C4-2B (cell line): Measurements from ENCODE around the gene RPH3AL.

Experiments used
- H3K27ac ChIP-seq: fragments of 450-650 bp; 2 replicates; pipeline ENCODE4 v1.5.1; 2017
- ZFX ChIP-seq: fragments of 450-650 bp; IDR thresholded peaks from 2 replicates; pipeline ENCODE4 v1.6.1; 2017
- TF ChIP-seq, protein P1 (sequence below): fragments of 450-650 bp; conservative IDR thresholded peaks from 2 replicates; pipeline ENCODE4 v1.5.1; 2017; ENCODE audit warnings: mild to moderate bottlenecking

Gene RPH3AL

GRCh38 chr17:290121-290521, 62.5 kb downstream of the RPH3AL start:
- no peak overlapping the region for H3K27ac ChIP-seq
- TF ChIP-seq ZFX: no peak
- TF ChIP-seq, protein P1, sequence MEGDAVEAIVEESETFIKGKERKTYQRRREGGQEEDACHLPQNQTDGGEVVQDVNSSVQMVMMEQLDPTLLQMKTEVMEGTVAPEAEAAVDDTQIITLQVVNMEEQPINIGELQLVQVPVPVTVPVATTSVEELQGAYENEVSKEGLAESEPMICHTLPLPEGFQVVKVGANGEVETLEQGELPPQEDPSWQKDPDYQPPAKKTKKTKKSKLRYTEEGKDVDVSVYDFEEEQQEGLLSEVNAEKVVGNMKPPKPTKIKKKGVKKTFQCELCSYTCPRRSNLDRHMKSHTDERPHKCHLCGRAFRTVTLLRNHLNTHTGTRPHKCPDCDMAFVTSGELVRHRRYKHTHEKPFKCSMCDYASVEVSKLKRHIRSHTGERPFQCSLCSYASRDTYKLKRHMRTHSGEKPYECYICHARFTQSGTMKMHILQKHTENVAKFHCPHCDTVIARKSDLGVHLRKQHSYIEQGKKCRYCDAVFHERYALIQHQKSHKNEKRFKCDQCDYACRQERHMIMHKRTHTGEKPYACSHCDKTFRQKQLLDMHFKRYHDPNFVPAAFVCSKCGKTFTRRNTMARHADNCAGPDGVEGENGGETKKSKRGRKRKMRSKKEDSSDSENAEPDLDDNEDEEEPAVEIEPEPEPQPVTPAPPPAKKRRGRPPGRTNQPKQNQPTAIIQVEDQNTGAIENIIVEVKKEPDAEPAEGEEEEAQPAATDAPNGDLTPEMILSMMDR: no peak

DNA sequence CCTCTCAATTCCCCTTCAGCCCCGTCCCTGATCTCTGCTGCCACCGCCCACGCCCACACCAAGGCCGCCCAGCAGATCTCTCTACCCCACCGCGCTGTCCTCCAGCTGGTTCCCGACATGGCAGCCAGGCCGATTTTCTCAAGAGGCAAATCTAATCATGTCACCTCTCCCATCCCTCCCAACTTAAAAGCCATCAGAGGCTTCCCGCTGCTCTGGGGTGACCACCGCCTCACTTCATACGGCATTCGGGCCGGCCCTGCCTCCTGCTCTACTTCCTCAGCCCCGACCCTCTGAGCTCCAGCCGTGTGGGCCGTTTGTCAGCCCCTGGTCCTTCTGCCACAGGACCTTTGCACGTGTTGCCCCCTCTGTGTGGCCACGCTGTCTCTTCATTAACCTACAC, 63.2 kb downstream of the RPH3AL start:
- TF ChIP-seq, protein P1: no peak
- TF ChIP-seq ZFX: no peak
- H3K27ac ChIP-seq: no peak overlapping the region

- TF ChIP-seq, protein P1: no peak
- TF ChIP-seq ZFX: no peak
- no peak overlapping the region for H3K27ac ChIP-seq
Measured at GRCh38 chr17:288802-289356, 63.7 kb downstream of the RPH3AL start.

DNA sequence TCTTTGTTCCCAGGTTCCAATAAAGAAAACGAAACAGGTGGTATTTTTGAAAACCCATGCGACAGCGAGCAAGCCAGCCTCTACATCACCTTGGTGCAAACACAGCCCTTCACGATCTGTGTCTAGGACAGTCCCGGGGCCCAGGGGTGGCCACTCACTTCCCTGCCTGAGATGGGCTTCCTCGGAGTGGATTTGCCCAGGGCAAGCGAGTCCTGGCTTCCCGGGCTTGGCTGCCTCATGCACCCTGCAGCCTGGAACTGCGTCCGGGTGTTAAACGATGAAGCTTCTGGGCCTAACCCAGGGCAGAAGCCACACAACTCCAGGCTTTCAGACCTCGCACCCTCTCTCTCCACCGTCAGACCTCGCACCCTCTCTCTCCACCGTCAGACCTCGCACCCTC, 66.0 kb downstream of the RPH3AL start:
- no peak for TF ChIP-seq ZFX
- TF ChIP-seq, protein P1: no peak
- H3K27ac ChIP-seq: no peak overlapping the region

- TF ChIP-seq, protein P1: no peak
- TF ChIP-seq ZFX: no peak
- H3K27ac ChIP-seq: no peak overlapping the region
Measured at GRCh38 chr17:285751-286422, 66.7 kb downstream of the RPH3AL start.

GRCh38 chr17:284676-285355, 67.8 kb downstream of the RPH3AL start:
- H3K27ac ChIP-seq: no peak overlapping the region
- no peak for TF ChIP-seq ZFX
- TF ChIP-seq, protein P1: no peak
